NCI-H446 (cell line): ENCODE measurements around the gene ASZ1.
"Not testable (repeated sequence)": the region's sequence is repeated elsewhere in the genome, so short reads cannot be mapped to it uniquely, and the experiment has no call there.

Source experiments
- DNase-seq, 2 experiments: peaks; one replicate each; lab custom pipeline; 2025; lab: John Stamatoyannopoulos, UW

Gene ASZ1

GRCh38 chr7:117427258-117427701, at the start of gene ASZ1:
Gene ASZ1, minus strand, starts transcription at chr7:117427493. Its CDS starts 33 bp downstream, at chr7:117427460.
- no peak for DNase-seq

- no peak for DNase-seq
Observed at GRCh38 chr7:117476557-117477215, 49.4 kb upstream of the ASZ1 start.

GRCh38 chr7:117472335-117472734, 45.0 kb upstream of the ASZ1 start:
- DNase-seq = no peak

- no peak for DNase-seq
Observed at GRCh38 chr7:117470777-117471176, 43.5 kb upstream of the ASZ1 start.

GRCh38 chr7:117468174-117468573, 40.9 kb upstream of the ASZ1 start:
- DNase-seq = no peak

- not testable (repeated sequence) for DNase-seq
Observed at GRCh38 chr7:117460815-117461214, 33.5 kb upstream of the ASZ1 start.

GRCh38 chr7:117459735-117460134, 32.4 kb upstream of the ASZ1 start:
- DNase-seq = no peak

GRCh38 chr7:117458977-117459583, 31.8 kb upstream of the ASZ1 start:
- no peak for DNase-seq

GRCh38 chr7:117448655-117449054, 21.4 kb upstream of the ASZ1 start:
- DNase-seq = no peak

- no peak for DNase-seq
Observed at GRCh38 chr7:117446220-117446815, 19.0 kb upstream of the ASZ1 start.

- DNase-seq = no peak
Observed at GRCh38 chr7:117445206-117445605, 17.9 kb upstream of the ASZ1 start.

GRCh38 chr7:117444646-117445045, 17.4 kb upstream of the ASZ1 start:
- no peak for DNase-seq

GRCh38 chr7:117435475-117436043, 8.3 kb upstream of the ASZ1 start:
- no peak for DNase-seq

- no peak for DNase-seq
Observed at GRCh38 chr7:117424090-117424829, 3.0 kb downstream of the ASZ1 start.

- not testable (repeated sequence) for DNase-seq
Observed at GRCh38 chr7:117414591-117414990, 12.7 kb downstream of the ASZ1 start.

GRCh38 chr7:117412946-117413559, 14.2 kb downstream of the ASZ1 start:
- no peak for DNase-seq

- DNase-seq = no peak
Observed at GRCh38 chr7:117412390-117412789, 14.9 kb downstream of the ASZ1 start.

- DNase-seq = no peak
Observed at GRCh38 chr7:117411539-117411938, 15.8 kb downstream of the ASZ1 start.

- DNase-seq = no peak
Observed at GRCh38 chr7:117408831-117409230, 18.5 kb downstream of the ASZ1 start.

- no peak for DNase-seq
Observed at GRCh38 chr7:117405519-117405918, 21.8 kb downstream of the ASZ1 start.

GRCh38 chr7:117403737-117404136, 23.6 kb downstream of the ASZ1 start:
- no peak for DNase-seq

- no peak for DNase-seq
Observed at GRCh38 chr7:117402109-117402508, 25.2 kb downstream of the ASZ1 start.
